ENCODE data around the gene RUFY3.
"Not testable (repeated sequence)": the region's sequence is repeated elsewhere in the genome, so short reads cannot be mapped to it uniquely, and the experiment has no call there.

RUFY3 gene

DNA sequence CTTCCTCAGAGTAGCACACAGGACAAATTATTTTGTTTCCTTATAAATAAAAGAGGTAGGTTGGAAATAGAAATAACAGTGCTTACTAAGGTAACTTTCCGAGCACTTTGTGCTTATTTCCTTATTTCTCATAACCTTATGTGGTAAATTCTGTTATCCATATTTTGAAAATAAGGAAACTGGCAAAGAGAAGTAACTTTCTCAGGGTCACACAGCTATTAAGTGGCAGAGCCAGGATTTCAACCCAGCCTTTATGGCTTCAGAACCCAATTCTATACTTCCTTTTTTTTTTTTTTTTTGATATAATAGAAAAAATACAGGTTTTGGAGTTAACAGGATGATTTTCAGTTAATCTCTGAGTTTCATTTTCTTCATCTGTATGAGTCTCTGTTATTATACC is 30.1 kb upstream of the RUFY3 start:
- Histone ChIP-seq H3K4me1 (ENCODE audit: control insufficient read depth, insufficient read depth, low read length) (peaks cover 14% of the 10 kb centered on the region), H3K9ac (ENCODE audit: low read length) (no peak overlapping the region), H3K36me3 (ENCODE audit: control insufficient read depth, insufficient read depth, low read length) (peaks cover 2% of the 10 kb centered on the region), H3K27ac (ENCODE audit: low read depth, low read length) (no peak overlapping the region), H3K27me3 (ENCODE audit: control insufficient read depth, insufficient read depth, low read length) (no peaks in the 10 kb centered on the region), H3K4me3 (ENCODE audit: low read length) (no peak overlapping the region)

DNA sequence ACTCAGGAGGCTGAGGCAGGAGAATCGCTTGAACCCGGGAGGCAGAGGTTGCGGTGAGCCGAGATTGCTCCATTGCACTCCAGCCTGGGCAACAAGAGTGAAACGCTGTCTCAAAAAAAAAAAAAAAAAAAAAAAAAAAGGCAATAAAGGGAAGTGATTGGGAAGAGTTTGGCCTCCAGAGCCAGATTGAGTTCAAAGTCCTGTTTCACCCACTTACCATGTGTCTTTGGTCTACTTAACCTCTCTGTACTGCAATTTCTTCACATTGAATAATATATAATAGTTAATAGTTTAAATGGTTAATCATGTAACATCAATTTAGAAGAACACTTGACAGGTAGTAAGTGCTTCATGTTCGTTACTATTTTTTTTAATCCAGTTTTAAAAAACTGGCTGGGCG is 27.1 kb upstream of the RUFY3 start:
- not testable (repeated sequence) for H3K4me3 ChIP-seq (ENCODE audit: low read length); H3K27me3 ChIP-seq (ENCODE audit: control insufficient read depth, insufficient read depth, low read length); H3K36me3 ChIP-seq (ENCODE audit: control insufficient read depth, insufficient read depth, low read length); H3K9ac ChIP-seq (ENCODE audit: low read length); H3K27ac ChIP-seq (ENCODE audit: low read depth, low read length); H3K4me1 ChIP-seq (ENCODE audit: control insufficient read depth, insufficient read depth, low read length)

DNA sequence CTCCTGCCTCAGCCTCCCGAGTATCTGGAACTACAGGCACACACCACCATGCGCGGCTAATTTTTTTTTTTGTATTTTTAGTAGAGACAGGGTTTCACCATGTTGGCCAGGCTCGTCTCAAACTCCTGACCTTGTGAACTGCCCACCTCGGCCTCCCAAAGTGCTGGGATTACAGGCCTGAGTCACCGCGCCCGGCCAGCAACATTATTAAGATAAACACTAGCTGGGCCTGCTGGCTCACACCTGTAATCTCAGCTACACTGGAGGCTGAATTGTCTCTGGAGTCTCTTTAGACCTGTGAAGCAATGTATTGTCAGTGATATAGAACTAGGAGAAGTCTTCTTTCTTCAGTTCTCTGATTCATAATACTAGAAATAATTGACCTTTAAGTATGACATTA is 23.3 kb upstream of the RUFY3 start:
- H3K4me1 ChIP-seq (ENCODE audit: control insufficient read depth, insufficient read depth, low read length); H3K36me3 ChIP-seq (ENCODE audit: control insufficient read depth, insufficient read depth, low read length); H3K9ac ChIP-seq (ENCODE audit: low read length); H3K27me3 ChIP-seq (ENCODE audit: control insufficient read depth, insufficient read depth, low read length); H3K27ac ChIP-seq (ENCODE audit: low read depth, low read length); H3K4me3 ChIP-seq (ENCODE audit: low read length): not testable (repeated sequence)

DNA sequence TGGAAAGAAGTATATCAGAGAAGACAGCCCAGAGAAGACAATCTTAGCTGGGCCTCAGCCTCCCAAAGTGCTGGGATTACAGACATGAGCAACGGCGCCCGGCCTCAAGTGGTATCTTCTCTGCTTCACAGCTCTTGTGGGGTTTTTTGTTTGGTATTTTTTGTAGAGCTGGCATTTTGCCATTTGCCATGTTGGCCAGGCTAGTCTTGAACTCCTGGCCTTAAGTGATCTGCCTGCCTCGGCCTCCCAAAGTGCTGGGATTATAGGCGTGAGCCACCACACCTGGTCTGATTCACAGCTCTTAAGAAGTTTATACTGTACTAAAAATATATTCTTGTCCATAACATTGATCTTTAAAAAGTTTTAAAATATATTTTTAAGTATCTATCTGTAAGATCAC is 21.1 kb upstream of the RUFY3 start:
- Histone ChIP-seq H3K4me1 (ENCODE audit: control insufficient read depth, insufficient read depth, low read length) (peaks cover 3% of the 10 kb centered on the region), H3K36me3 (ENCODE audit: control insufficient read depth, insufficient read depth, low read length) (no peaks in the 10 kb centered on the region), H3K27ac (ENCODE audit: low read depth, low read length) (no peak overlapping the region), H3K27me3 (ENCODE audit: control insufficient read depth, insufficient read depth, low read length) (no peaks in the 10 kb centered on the region), H3K4me3 (ENCODE audit: low read length) (no peak overlapping the region), H3K9ac (ENCODE audit: low read length) (no peak overlapping the region)

DNA sequence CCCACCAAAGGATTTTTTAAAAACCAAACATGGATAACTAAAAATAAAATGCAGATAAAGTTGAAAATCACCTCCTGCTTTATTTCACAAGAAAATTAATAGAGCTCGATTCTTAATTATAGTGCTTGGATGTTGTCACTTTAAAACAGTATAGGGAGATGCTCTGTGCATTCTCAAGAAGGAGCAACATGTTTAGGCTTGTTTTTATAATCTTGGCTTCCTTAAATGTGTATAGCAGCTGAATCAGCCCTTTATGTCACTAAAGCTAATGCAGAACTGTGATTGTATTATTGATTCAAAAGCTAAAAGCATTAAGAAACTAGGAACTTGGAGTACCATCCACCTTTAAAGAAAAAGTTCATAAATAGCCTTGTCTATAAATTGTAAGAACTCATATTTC is 20.5 kb upstream of the RUFY3 start:
- Histone ChIP-seq H3K27ac (ENCODE audit: low read depth, low read length) (no peak overlapping the region), H3K27me3 (ENCODE audit: control insufficient read depth, insufficient read depth, low read length) (no peaks in the 10 kb centered on the region)

DNA sequence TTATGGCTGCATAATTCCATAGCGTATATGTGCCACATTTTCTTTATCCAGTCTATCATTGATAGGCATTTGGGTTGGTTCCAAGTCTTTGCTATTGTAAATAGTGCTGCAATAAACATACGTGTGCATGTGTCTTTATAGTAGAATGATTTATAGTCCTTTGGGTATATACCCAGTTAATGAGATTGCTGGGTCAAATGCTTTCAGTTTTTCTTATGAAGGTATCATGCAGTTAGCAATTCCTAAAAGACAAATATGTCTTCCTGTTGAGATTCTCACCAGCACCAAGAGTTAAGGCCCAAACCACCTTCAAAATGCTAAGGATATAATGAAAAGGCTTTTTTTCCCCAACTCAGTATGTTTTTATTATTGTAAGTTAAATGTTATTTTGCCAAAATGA is 19.2 kb upstream of the RUFY3 start:
- H3K4me3 ChIP-seq (ENCODE audit: low read length); H3K27me3 ChIP-seq (ENCODE audit: control insufficient read depth, insufficient read depth, low read length); H3K27ac ChIP-seq (ENCODE audit: low read depth, low read length); H3K9ac ChIP-seq (ENCODE audit: low read length); H3K36me3 ChIP-seq (ENCODE audit: control insufficient read depth, insufficient read depth, low read length): not testable (repeated sequence)
- H3K4me1 ChIP-seq (ENCODE audit: control insufficient read depth, insufficient read depth, low read length) = peaks cover 15% of the 10 kb centered on the region

More for the DNA sequence above, 20.5 kb upstream of the RUFY3 start:
- Histone ChIP-seq H3K9ac (ENCODE audit: low read length) (no peak overlapping the region), H3K4me3 (ENCODE audit: low read length) (no peak overlapping the region), H3K4me1 (ENCODE audit: control insufficient read depth, insufficient read depth, low read length) (peaks cover 6% of the 10 kb centered on the region), H3K36me3 (ENCODE audit: control insufficient read depth, insufficient read depth, low read length) (no peaks in the 10 kb centered on the region)

DNA sequence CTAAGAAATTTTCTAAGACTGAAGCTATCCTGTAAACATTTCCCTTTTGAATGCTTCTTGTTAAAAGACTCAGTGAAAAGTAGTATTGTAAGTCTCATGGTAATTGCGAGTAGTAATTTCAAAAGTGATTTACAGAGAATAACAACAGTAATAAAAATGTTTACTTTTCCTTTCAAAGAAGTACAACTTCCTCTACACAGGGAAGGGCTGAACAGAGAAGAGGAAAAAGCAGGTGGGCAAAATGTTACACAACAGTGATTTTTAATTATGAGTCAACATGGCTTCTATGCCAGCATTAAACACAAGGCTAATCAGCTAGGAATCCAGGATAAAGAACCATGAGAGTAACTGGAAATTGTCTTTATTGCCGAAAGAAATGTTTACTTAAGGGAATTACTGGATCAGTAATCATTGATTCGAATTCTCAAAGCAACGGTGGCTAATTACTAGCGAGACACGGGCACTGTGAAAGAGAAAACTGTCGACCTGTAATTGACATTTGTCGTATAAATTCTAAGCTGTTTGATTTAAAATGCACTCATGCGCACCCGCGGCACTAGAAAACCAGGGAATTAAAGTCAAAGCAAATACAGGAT is 18.0 kb upstream of the RUFY3 start:
- Histone ChIP-seq H3K36me3 (ENCODE audit: control insufficient read depth, insufficient read depth, low read length) (no peaks in the 10 kb centered on the region), H3K4me3 (ENCODE audit: low read length) (peak overlapping the region; percentile 62), H3K9ac (ENCODE audit: low read length) (peak overlapping the region; percentile 50), H3K27ac (ENCODE audit: low read depth, low read length) (peak overlapping the region; percentile 89), H3K4me1 (ENCODE audit: control insufficient read depth, insufficient read depth, low read length) (peaks cover 15% of the 10 kb centered on the region), H3K27me3 (ENCODE audit: control insufficient read depth, insufficient read depth, low read length) (no peaks in the 10 kb centered on the region)

DNA sequence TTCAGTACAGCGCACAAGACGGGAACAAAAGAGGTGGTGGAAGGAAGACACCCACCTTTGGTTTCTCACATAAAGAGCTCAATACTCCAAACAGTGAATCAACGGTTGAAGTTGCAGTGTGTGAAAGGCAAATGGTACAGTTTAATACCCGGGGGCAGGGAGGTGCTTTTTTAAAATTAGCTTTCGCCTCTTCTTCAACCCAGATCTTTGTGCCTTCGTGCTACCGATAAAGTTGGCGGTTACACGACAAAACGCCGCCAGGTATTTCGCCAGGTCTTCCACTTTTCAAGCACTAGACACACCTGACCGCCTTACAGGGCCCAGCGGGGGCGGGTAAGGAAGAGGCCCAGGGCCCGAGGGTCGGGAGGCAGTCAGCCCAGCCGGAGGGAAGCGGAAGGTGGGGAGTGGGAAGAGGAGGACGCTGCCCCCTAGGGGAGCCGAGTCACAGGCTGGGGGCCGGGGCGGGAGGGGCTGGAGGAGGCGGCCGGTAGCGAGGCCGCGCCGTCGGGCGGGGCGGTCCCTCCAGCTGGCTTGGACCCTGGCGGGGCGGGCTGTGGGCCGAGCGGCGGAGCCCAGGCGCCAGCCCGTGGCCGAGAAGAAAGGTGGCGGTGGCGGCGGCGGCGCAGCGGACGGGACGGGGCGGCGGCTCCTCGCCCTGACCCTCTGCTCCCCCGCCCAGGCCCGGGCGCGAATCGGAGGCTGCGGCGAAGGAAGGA is 17.4 kb upstream of the RUFY3 start:
- Histone ChIP-seq H3K4me3 (ENCODE audit: low read length) (peak overlapping the region; percentile 62), H3K27me3 (ENCODE audit: control insufficient read depth, insufficient read depth, low read length) (no peaks in the 10 kb centered on the region), H3K9ac (ENCODE audit: low read length) (peak overlapping the region; percentile 81), H3K27ac (ENCODE audit: low read depth, low read length) (peak overlapping the region; percentile 89), H3K36me3 (ENCODE audit: control insufficient read depth, insufficient read depth, low read length) (no peaks in the 10 kb centered on the region), H3K4me1 (ENCODE audit: control insufficient read depth, insufficient read depth, low read length) (peaks cover 15% of the 10 kb centered on the region)

DNA sequence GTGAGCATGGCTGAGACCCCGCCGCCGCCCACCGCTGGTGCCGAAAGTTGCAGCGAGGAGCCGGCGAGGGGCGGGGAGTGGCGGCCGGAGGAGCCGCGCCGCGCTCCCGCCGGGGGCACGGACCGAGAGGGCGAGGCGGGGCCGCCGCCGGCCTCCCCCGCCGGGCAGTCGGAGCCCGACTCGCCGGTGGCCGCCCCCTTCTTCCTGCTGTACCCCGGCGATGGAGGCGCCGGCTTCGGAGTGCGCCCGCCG is 16.9 kb upstream of the RUFY3 start:
- H3K9ac ChIP-seq (ENCODE audit: low read length) = peak overlapping the region; percentile 21

DNA sequence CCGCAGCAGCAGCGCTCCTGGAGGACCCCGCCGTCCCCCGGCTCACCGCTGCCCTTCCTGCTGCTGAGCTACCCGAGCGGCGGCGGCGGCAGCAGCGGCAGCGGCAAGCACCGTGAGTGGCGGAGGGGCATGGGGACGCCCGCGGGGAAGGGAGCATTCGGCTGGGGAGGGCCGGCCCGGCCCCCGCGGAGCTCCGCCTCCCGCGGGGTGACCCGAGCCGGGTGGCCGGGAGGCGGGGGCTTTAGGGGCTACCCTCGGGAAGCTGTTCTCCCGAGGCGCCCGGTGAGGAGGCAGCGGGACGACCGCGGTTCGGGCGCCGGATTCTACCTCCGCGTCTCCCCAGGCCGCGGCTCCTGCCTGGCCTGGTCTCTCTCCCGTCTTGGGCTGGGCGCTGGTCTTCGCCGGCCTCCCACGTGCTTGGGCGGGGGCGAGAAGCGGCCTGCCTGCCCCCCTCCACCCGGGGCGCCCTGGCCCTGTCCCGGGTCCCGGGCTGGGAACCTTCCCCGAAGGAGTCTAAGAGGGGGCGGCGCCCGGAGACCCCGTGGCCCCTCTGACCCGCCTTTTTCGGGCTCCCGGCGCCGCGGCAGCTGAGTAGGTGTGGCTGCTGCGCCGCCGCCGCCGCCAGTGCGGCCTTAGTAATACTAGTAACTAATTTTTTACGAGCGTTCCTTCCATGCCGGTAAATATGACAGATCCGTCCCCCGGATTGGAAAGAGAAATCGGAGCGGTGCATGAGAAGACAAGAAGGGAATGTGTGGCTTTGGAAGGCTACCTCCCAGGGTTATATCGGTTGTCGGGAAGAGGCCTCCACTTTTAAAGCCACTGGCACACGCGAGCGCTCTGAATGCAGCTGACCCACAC is 16.4 kb upstream of the RUFY3 start:
- Histone ChIP-seq H3K4me1 (ENCODE audit: control insufficient read depth, insufficient read depth, low read length) (peaks cover 15% of the 10 kb centered on the region), H3K4me3 (ENCODE audit: low read length) (peak overlapping the region; percentile 62), H3K9ac (ENCODE audit: low read length) (peak overlapping the region; percentile 42), H3K36me3 (ENCODE audit: control insufficient read depth, insufficient read depth, low read length) (no peaks in the 10 kb centered on the region), H3K27ac (ENCODE audit: low read depth, low read length) (peak overlapping the region; percentile 89), H3K27me3 (ENCODE audit: control insufficient read depth, insufficient read depth, low read length) (no peaks in the 10 kb centered on the region)

More for the DNA sequence above, 16.9 kb upstream of the RUFY3 start:
- H3K27me3 ChIP-seq (ENCODE audit: control insufficient read depth, insufficient read depth, low read length) = no peaks in the 10 kb centered on the region
- peak overlapping the region; percentile 89 for H3K27ac ChIP-seq (ENCODE audit: low read depth, low read length)
- peak overlapping the region; percentile 62 for H3K4me3 ChIP-seq (ENCODE audit: low read length)
- no peaks in the 10 kb centered on the region for H3K36me3 ChIP-seq (ENCODE audit: control insufficient read depth, insufficient read depth, low read length)
- H3K4me1 ChIP-seq (ENCODE audit: control insufficient read depth, insufficient read depth, low read length) = peaks cover 15% of the 10 kb centered on the region

DNA sequence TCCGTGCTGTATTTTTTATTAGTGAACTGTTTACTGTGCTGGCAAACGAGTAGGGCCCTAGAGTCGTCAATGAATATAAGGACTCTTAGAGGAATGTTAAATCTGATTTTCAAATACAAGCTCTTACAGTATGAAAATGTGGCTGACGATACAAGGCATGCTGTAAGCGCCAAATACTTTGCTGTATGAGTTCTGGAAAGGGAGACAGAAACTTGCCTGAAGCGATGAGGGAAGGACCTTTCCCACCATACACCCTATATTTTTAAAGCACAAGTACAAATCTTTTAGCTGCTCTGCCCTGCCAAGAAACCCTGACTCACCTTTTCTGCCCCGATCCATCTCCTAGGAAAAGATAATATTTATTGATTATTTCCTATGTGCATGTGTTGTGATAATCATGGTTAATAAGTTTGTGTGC is 15.7 kb upstream of the RUFY3 start:
- H3K4me3 ChIP-seq (ENCODE audit: low read length) = peak overlapping the region; percentile 62
- H3K36me3 ChIP-seq (ENCODE audit: control insufficient read depth, insufficient read depth, low read length) = no peaks in the 10 kb centered on the region
- peak overlapping the region; percentile 42 for H3K9ac ChIP-seq (ENCODE audit: low read length)
- peak overlapping the region; percentile 89 for H3K27ac ChIP-seq (ENCODE audit: low read depth, low read length)
- no peaks in the 10 kb centered on the region for H3K27me3 ChIP-seq (ENCODE audit: control insufficient read depth, insufficient read depth, low read length)
- peaks cover 15% of the 10 kb centered on the region for H3K4me1 ChIP-seq (ENCODE audit: control insufficient read depth, insufficient read depth, low read length)

DNA sequence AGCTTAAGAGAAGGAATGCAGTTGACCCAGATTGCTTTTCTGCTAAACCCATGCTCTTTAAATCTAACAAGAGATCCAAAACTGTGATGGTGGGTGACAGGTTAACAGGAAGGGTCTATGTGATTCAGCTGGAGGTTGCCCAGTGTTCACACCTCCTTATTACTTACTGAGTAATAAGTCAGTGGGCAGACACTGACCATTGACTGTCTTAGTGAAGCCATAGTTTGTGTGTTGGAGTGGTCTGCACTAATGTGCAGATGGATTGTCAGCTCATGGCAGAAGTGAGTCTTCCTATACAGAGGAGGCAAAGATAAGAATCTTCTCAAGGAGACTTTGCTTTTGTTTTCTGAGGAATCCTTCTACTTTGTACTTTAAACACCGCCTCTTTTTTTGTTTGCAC is 15.2 kb upstream of the RUFY3 start:
- Histone ChIP-seq H3K9ac (ENCODE audit: low read length) (peak overlapping the region; percentile 42), H3K4me1 (ENCODE audit: control insufficient read depth, insufficient read depth, low read length) (peaks cover 15% of the 10 kb centered on the region), H3K36me3 (ENCODE audit: control insufficient read depth, insufficient read depth, low read length) (no peaks in the 10 kb centered on the region), H3K4me3 (ENCODE audit: low read length) (peak overlapping the region; percentile 62), H3K27me3 (ENCODE audit: control insufficient read depth, insufficient read depth, low read length) (no peaks in the 10 kb centered on the region), H3K27ac (ENCODE audit: low read depth, low read length) (peak overlapping the region; percentile 89)

All from rectal smooth muscle tissue (tissue), 1 donor.